ENCODE data around the gene GPR108.

The GPR108 gene

GRCh38 chr19:6694147-6694815, 43.1 kb downstream of the GPR108 start:
- Histone ChIP-seq H3K4me1 (no peaks in the 10 kb centered on the region), H3K27me3 (ENCODE audit: control insufficient read depth, insufficient read depth, low read length) (no peaks in the 10 kb centered on the region), H3K36me3 (ENCODE audit: control insufficient read depth, insufficient read depth, low read length) (no peaks in the 10 kb centered on the region), H3K79me2 (no peaks in the 10 kb centered on the region), H3K9me3 (ENCODE audit: control insufficient read depth, low read length) (no peaks in the 10 kb centered on the region), H3K4me2 (ENCODE audit: low read length) (no peak overlapping the region), H3K4me3 (ENCODE audit: low read depth, low read length) (no peak overlapping the region), H3K9ac (no peak overlapping the region), H3K27ac (no peak overlapping the region), H2AFZ (no peak overlapping the region)
- no peak for TF ChIP-seq CTCF (IDR thresholded peaks at IDR 0.05)

- TF ChIP-seq CTCF (IDR thresholded peaks at IDR 0.05): no peak
- Histone ChIP-seq H3K4me3 (ENCODE audit: low read depth, low read length) (no peak overlapping the region), H3K4me2 (ENCODE audit: low read length) (no peak overlapping the region), H3K27me3 (ENCODE audit: control insufficient read depth, insufficient read depth, low read length) (no peaks in the 10 kb centered on the region), H3K27ac (no peak overlapping the region), H3K9ac (no peak overlapping the region), H3K79me2 (no peaks in the 10 kb centered on the region), H3K36me3 (ENCODE audit: control insufficient read depth, insufficient read depth, low read length) (no peaks in the 10 kb centered on the region), H3K9me3 (ENCODE audit: control insufficient read depth, low read length) (no peaks in the 10 kb centered on the region), H2AFZ (no peak overlapping the region), H3K4me1 (no peaks in the 10 kb centered on the region)
These were observed 43.7 kb downstream of the GPR108 start for GRCh38 chr19:6693681-6694080.

- H3K9me3 ChIP-seq (ENCODE audit: control insufficient read depth, low read length): no peaks in the 10 kb centered on the region
- H3K4me2 ChIP-seq (ENCODE audit: low read length): no peak overlapping the region
- H3K27ac ChIP-seq: no peak overlapping the region
- H3K79me2 ChIP-seq: no peaks in the 10 kb centered on the region
- no peak for TF ChIP-seq CTCF (IDR thresholded peaks at IDR 0.05)
- no peak overlapping the region for H2AFZ ChIP-seq
- no peak overlapping the region for H3K4me3 ChIP-seq (ENCODE audit: low read depth, low read length)
- H3K9ac ChIP-seq: no peak overlapping the region
- no peaks in the 10 kb centered on the region for H3K4me1 ChIP-seq
- no peaks in the 10 kb centered on the region for H3K27me3 ChIP-seq (ENCODE audit: control insufficient read depth, insufficient read depth, low read length)
- no peaks in the 10 kb centered on the region for H3K36me3 ChIP-seq (ENCODE audit: control insufficient read depth, insufficient read depth, low read length)
These were observed 44.3 kb downstream of the GPR108 start for GRCh38 chr19:6693056-6693471.

- Histone ChIP-seq H3K4me1 (no peaks in the 10 kb centered on the region), H2AFZ (no peak overlapping the region), H3K4me2 (ENCODE audit: low read length) (no peak overlapping the region), H3K36me3 (ENCODE audit: control insufficient read depth, insufficient read depth, low read length) (no peaks in the 10 kb centered on the region), H3K9ac (no peak overlapping the region), H3K27me3 (ENCODE audit: control insufficient read depth, insufficient read depth, low read length) (no peaks in the 10 kb centered on the region), H3K4me3 (ENCODE audit: low read depth, low read length) (no peak overlapping the region), H3K79me2 (no peaks in the 10 kb centered on the region), H3K9me3 (ENCODE audit: control insufficient read depth, low read length) (no peaks in the 10 kb centered on the region), H3K27ac (no peak overlapping the region)
- no peak for TF ChIP-seq CTCF (IDR thresholded peaks at IDR 0.05)
These were observed 45.4 kb downstream of the GPR108 start for GRCh38 chr19:6692027-6692426.

- TF ChIP-seq CTCF (IDR thresholded peaks at IDR 0.05): no peak
- no peaks in the 10 kb centered on the region for H3K4me1 ChIP-seq
- H3K9me3 ChIP-seq (ENCODE audit: control insufficient read depth, low read length): no peaks in the 10 kb centered on the region
- H3K27me3 ChIP-seq (ENCODE audit: control insufficient read depth, insufficient read depth, low read length): no peaks in the 10 kb centered on the region
- no peaks in the 10 kb centered on the region for H3K36me3 ChIP-seq (ENCODE audit: control insufficient read depth, insufficient read depth, low read length)
- no peak overlapping the region for H3K27ac ChIP-seq
- H3K4me3 ChIP-seq (ENCODE audit: low read depth, low read length): no peak overlapping the region
- H3K4me2 ChIP-seq (ENCODE audit: low read length): no peak overlapping the region
- H2AFZ ChIP-seq: no peak overlapping the region
- H3K9ac ChIP-seq: no peak overlapping the region
- H3K79me2 ChIP-seq: no peaks in the 10 kb centered on the region
These were observed 46.0 kb downstream of the GPR108 start for GRCh38 chr19:6691342-6691741.

Measured in parathyroid adenoma (tissue), 2 donors.